GM12891 (cell line): ENCODE data around the gene CCDC169.

Experiments used
- PAX5 ChIP-seq: IDR thresholded peaks from 2 replicates; pipeline ENCODE4 v1.6.1; 2011; ENCODE audit warnings: low read length, moderate library complexity, mild to moderate bottlenecking; ENCODE audit not compliant: insufficient read depth, severe bottlenecking
- POLR2A ChIP-seq: IDR thresholded peaks from 2 replicates; pipeline ENCODE4 v1.6.1; 2011; ENCODE audit warnings: low read depth, low read length, control low read depth
- POLR2AphosphoS5 ChIP-seq: IDR thresholded peaks from 2 replicates; pipeline ENCODE4 v1.6.1; 2011; ENCODE audit warnings: low read depth, low read length, control low read depth
- POU2F2 ChIP-seq: IDR thresholded peaks from 2 replicates; pipeline ENCODE4 v1.6.1; 2011; ENCODE audit warnings: low read depth, mild to moderate bottlenecking, control low read depth, low read length, moderate library complexity
- TAF1 ChIP-seq: IDR thresholded peaks from 2 replicates; pipeline ENCODE4 v1.6.1; 2011; ENCODE audit warnings: low read depth, low read length, control low read depth

DNA sequence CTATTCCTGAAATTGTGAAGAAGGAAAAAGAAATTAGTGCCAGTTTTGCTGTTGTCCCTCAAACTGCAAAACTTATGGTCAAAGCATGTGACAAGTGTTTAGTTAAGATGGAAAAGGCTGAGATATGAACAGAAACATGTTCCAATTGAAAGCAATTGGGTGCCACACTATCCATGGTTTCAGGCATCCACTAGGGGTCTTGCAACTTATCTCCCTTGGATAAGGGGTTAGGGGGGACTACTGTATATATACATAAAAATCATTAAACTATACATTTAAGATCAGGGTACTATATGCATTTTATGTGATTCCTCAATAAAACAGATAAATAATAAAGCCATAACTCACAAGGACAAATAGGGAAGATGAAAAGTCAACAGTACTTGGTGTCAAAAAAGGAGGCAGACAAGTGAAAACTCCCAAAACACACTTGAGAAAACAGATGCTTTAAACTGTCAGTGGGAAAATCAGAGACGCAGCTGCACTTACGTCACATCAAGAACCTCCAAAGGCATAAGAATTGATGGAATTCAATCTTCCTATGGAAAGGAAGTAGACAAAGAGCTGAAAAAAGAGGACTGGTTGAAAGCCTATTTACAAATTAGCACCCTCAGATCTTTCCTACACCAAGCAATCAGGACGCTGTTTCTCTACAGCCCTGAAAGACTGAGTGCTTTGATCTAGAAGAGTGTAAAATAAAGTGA, 40.5 kb upstream of the CCDC169 start:
- TF ChIP-seq POLR2A (no peak), TAF1 (no peak), POLR2AphosphoS5 (no peak), POU2F2 (no peak), PAX5 (no peak)
